GM23248 (cell line): Measurements from ENCODE around the gene RSBN1L.

Experiments
- EZH2 ChIP-seq: fragments of 200-600 bp; sonication (generic); IDR thresholded peaks from 2 replicates; pipeline ENCODE4 v1.6.1; 2018; ENCODE audit warnings: antibody characterized with exemption, mild to moderate bottlenecking; ENCODE audit not compliant: insufficient read depth, poor library complexity, severe bottlenecking
- EZH2phosphoT487 ChIP-seq: fragments of 200-600 bp; sonication (generic); IDR thresholded peaks from 2 replicates; pipeline ENCODE4 v1.6.1; 2018; ENCODE audit warnings: antibody characterized with exemption, moderate library complexity, mild to moderate bottlenecking, low read depth; ENCODE audit not compliant: insufficient read depth

DNA sequence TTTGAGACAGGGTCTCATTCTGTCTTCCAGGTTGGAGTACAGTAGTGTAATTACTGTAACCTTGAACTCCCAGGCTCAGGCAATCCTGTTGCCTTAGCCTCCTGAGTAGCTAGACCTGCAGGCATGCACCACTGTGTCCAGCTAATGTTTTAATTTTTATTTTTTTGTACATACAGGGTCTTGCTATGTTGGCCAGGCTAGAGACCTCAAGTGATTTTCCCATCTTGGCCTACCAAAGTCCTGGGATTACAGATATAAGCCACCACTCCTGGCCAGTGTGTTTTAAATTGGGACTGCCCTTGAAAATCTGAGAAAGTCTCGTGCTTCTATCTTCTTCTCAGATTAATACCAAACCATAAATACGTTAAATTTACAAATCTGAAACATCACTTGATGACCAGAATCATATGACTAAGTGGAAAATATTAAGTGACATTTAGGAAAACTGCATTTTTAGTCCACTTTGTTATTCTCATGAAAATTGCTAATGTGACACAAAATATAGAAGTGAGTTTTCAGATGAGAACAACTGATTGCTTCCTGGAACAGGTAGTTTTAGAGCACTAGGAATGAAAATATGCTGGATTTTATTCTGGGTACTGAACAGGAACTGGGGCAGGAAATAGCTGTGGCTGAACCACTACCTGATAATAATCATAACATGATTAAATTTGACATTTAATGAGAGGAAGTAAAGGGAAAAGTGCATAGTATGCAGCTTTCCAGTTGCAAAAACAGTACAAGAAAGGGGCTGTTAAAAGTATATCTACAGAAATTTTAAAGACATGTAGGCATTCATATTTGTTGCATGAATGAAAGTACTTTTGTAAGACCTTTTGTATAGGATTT, 106.5 kb downstream of the RSBN1L start:
- TF ChIP-seq EZH2 (no peak), EZH2phosphoT487 (no peak)
